Keratinocyte (primary cell): ENCODE results near the gene MT3. TPM values are rescaled to one million over a fixed set of nuclear protein-coding genes. Genes with fewer than 3 reads are reported as not detected.

ENCODE experiments used
- DNase-seq: peaks from one replicate; pipeline ENCODE4 v3.0.0-alpha.2; 2011; ENCODE audit warnings: low read depth, missing footprints, low spot score
- FAIRE-seq: peaks from 2 replicates; lab custom pipeline; 2011; peaks lifted over from hg19 to GRCh38; lab: Jason Lieb, UNC
- H2AFZ ChIP-seq: 2 replicates; pipeline ENCODE4 v1.6.0; 2012; ENCODE audit warnings: low read length, control low read depth, inconsistent platforms; ENCODE audit not compliant: control insufficient read depth
- H3K27ac ChIP-seq: 2 replicates; pipeline ENCODE4 v1.5.1; 2011; ENCODE audit warnings: low read length; ENCODE audit not compliant: control insufficient read depth, insufficient read depth
- H3K27me3 ChIP-seq: 3 replicates; pipeline ENCODE4 v1.6.0; 2011; ENCODE audit warnings: low read length; ENCODE audit not compliant: control insufficient read depth, insufficient read depth; ENCODE audit errors: extremely low read depth
- H3K36me3 ChIP-seq, 2 experiments: 2 replicates in 1 of 2; 3 replicates in 1 of 2; pipeline ENCODE4 v1.5.1; 2011; ENCODE audit warnings: low read length in 2 of 2, mild to moderate bottlenecking in 1 of 2; ENCODE audit not compliant: control insufficient read depth in 2 of 2, insufficient read depth in 2 of 2; ENCODE audit errors: extremely low read depth in 1 of 2
- H3K4me1 ChIP-seq: 3 replicates; pipeline ENCODE4 v1.5.1; 2011; ENCODE audit warnings: low read length; ENCODE audit not compliant: control insufficient read depth, insufficient read depth; ENCODE audit errors: extremely low read depth
- H3K4me2 ChIP-seq: 3 replicates; pipeline ENCODE4 v1.6.0; 2011; ENCODE audit warnings: low read depth, low read length; ENCODE audit not compliant: control insufficient read depth, insufficient read depth; ENCODE audit errors: extremely low read depth
- H3K4me3 ChIP-seq, 3 experiments: fragments of 200-600 bp in 1 of 3; sonication (generic) in 1 of 3; 2 replicates in 2 of 3; 3 replicates in 1 of 3; pipeline ENCODE4 v1.5.1; 2011 to 2016; ENCODE audit warnings: low read length in 3 of 3, mild to moderate bottlenecking in 3 of 3, control low read depth in 2 of 3, inconsistent platforms in 1 of 3, low read depth in 1 of 3, mixed read lengths in 1 of 3, mixed run types in 1 of 3, moderate library complexity in 1 of 3; ENCODE audit not compliant: control insufficient read depth in 2 of 3, insufficient read depth in 2 of 3; ENCODE audit errors: extremely low read depth in 1 of 3
- H3K79me2 ChIP-seq: 2 replicates; pipeline ENCODE4 v1.6.0; 2012; ENCODE audit warnings: low read length; ENCODE audit not compliant: control insufficient read depth, insufficient read depth
- H3K9ac ChIP-seq: 3 replicates; pipeline ENCODE4 v1.6.0; 2011; ENCODE audit warnings: low read length; ENCODE audit not compliant: control insufficient read depth, insufficient read depth; ENCODE audit errors: extremely low read depth
- H3K9me1 ChIP-seq: 3 replicates; pipeline ENCODE4 v1.6.0; 2011; ENCODE audit warnings: low read length; ENCODE audit not compliant: control insufficient read depth, insufficient read depth; ENCODE audit errors: extremely low read depth
- H3K9me3 ChIP-seq: 2 replicates; pipeline ENCODE4 v1.5.1; 2012; ENCODE audit warnings: low read depth, low read length; ENCODE audit not compliant: control insufficient read depth
- H4K20me1 ChIP-seq: 3 replicates; pipeline ENCODE4 v1.6.0; 2011; ENCODE audit warnings: low read length; ENCODE audit not compliant: control insufficient read depth, insufficient read depth; ENCODE audit errors: extremely low read depth
- CTCF ChIP-seq, 3 experiments: IDR thresholded peaks in 1 of 3; conservative IDR thresholded peaks in 1 of 3; optimal IDR thresholded peaks in 1 of 3; 2 replicates in 2 of 3; 3 replicates in 1 of 3; pipeline versions ENCODE3 to v1.5.1; 2011; ENCODE audit warnings: low read length in 3 of 3, mild to moderate bottlenecking in 3 of 3, moderate library complexity in 2 of 3, control low read depth in 1 of 3, inconsistent platforms in 1 of 3; ENCODE audit not compliant: insufficient read depth in 2 of 3; ENCODE audit errors: extremely low read depth in 1 of 3
- EZH2 ChIP-seq: IDR thresholded peaks from one replicate; pipeline ENCODE4 v1.6.1; 2012; ENCODE audit warnings: inconsistent platforms, mild to moderate bottlenecking, low read length, moderate library complexity
- dilution Hi-C: fragments of 300-500 bp; cut with MboI; formaldehyde crosslinking; loops from one replicate; pipeline ENCODE4 v1.7.0; 2020; ENCODE audit warnings: low sequenced_read_pairs; ENCODE audit not compliant: extremely low pct_ligation_motif_present
- polyA plus RNA-seq, 5 experiments: library from polyadenylated mRNA; depleted of rRNA in 3 of 5; stranded (reverse) in 3 of 5; stranded (forward) in 1 of 5; unstranded in 1 of 5; fragments of >200 nt; gene quantifications; 1 replicate in 1 of 5; 2 replicates in 3 of 5; 3 replicates in 1 of 5; pipeline versions ENCODE4 v1.2.1 to v1.2.3, GENCODE V29; 2011 to 2012; ENCODE audit warnings: missing spikeins in 2 of 5, low read depth in 1 of 5, low replicate concordance in 1 of 5

The MT3 gene
- polyA plus RNA-seq, 1 donor (not counting 4 experiments of a cell fraction or from before 2014, with no cell fraction given) = not detected

- Histone ChIP-seq H3K9me1 (no peaks in the 10 kb centered on the region), H3K36me3 (no peaks in the 10 kb centered on the region), H3K4me2 (peak overlapping the region; percentile 91), H3K27me3 (no peaks in the 10 kb centered on the region), H3K4me3 (peak overlapping the region; percentile 45 to 78 (median 67)), H3K4me1 (peaks cover 10% of the 10 kb centered on the region), H4K20me1 (peaks cover 3% of the 10 kb centered on the region), H3K9me3 (no peaks in the 10 kb centered on the region), H3K9ac (peak overlapping the region; percentile 69), H2AFZ (no peak overlapping the region), H3K79me2 (peaks cover 9% of the 10 kb centered on the region), H3K27ac (peak overlapping the region; percentile 54)
- TF ChIP-seq EZH2 (no peak), CTCF (optimal IDR thresholded peaks at IDR 0.05 in 1 of 3, IDR thresholded peaks at IDR 0.05 in 1 of 3, conservative IDR thresholded peaks at IDR 0.05 in 1 of 3; ENCODE audit: extremely low read depth in 1 of 3, insufficient read depth in 2 of 3, low read length in 3 of 3) (no peak)
- DNase-seq (no peak), FAIRE-seq (no peak)
- dilution Hi-C loops = no loop called here
Observed at GRCh38 chr16:56626685-56627084, 37.4 kb downstream of the MT3 start.

- Histone ChIP-seq H4K20me1 (peaks cover 3% of the 10 kb centered on the region), H3K9ac (no peak overlapping the region), H3K36me3 (no peaks in the 10 kb centered on the region), H2AFZ (no peak overlapping the region), H3K4me1 (peaks cover 14% of the 10 kb centered on the region), H3K4me3 (no peak overlapping the region), H3K79me2 (peaks cover 9% of the 10 kb centered on the region), H3K27me3 (peaks cover 19% of the 10 kb centered on the region), H3K4me2 (no peak overlapping the region), H3K9me1 (no peaks in the 10 kb centered on the region), H3K9me3 (no peaks in the 10 kb centered on the region), H3K27ac (no peak overlapping the region)
- DNase-seq (no peak), FAIRE-seq (no peak)
- dilution Hi-C loops = no loop called here
- TF ChIP-seq CTCF (optimal IDR thresholded peaks at IDR 0.05 in 1 of 3, IDR thresholded peaks at IDR 0.05 in 1 of 3, conservative IDR thresholded peaks at IDR 0.05 in 1 of 3; ENCODE audit: extremely low read depth in 1 of 3, insufficient read depth in 2 of 3, low read length in 3 of 3) (no peak), EZH2 (no peak)
Observed at GRCh38 chr16:56628486-56629350, 39.4 kb downstream of the MT3 start.
